BLaER1 (cell line): Measurements from ENCODE around the gene KEAP1.
"Not testable (repeated sequence)": the region's sequence is repeated elsewhere in the genome, so short reads cannot be mapped to it uniquely, and the experiment has no call there.

ENCODE experiments used
- H3K27ac ChIP-seq: shearing (Covaris generic); formaldehyde crosslinking; 2 replicates; pipeline ENCODE4 v1.8.1; 2022
- H3K27me3 ChIP-seq: shearing (Covaris generic); formaldehyde crosslinking; 2 replicates; pipeline ENCODE4 v1.8.1; 2022
- H3K36me3 ChIP-seq: shearing (Covaris generic); formaldehyde crosslinking; 2 replicates; pipeline ENCODE4 v1.8.1; 2022
- H3K4me1 ChIP-seq: shearing (Covaris generic); formaldehyde crosslinking; 2 replicates; pipeline ENCODE4 v1.8.1; 2022
- H3K4me2 ChIP-seq: shearing (Covaris generic); formaldehyde crosslinking; 2 replicates; pipeline ENCODE4 v1.8.1; 2022
- H3K4me3 ChIP-seq: shearing (Covaris generic); formaldehyde crosslinking; 2 replicates; pipeline ENCODE4 v1.8.1; 2022
- H3K9ac ChIP-seq: shearing (Covaris generic); formaldehyde crosslinking; 2 replicates; pipeline ENCODE4 v1.8.1; 2022
- H3K9me3 ChIP-seq: shearing (Covaris generic); formaldehyde crosslinking; 2 replicates; pipeline ENCODE4 v1.8.1; 2022
- H4K20me1 ChIP-seq: shearing (Covaris generic); formaldehyde crosslinking; 2 replicates; pipeline ENCODE4 v1.8.1; 2022
- Cebpa-rat ChIP-seq: shearing (Covaris generic); IDR thresholded peaks from 2 replicates; pipeline ENCODE4 v1.8.1; 2022

The KEAP1 gene

DNA sequence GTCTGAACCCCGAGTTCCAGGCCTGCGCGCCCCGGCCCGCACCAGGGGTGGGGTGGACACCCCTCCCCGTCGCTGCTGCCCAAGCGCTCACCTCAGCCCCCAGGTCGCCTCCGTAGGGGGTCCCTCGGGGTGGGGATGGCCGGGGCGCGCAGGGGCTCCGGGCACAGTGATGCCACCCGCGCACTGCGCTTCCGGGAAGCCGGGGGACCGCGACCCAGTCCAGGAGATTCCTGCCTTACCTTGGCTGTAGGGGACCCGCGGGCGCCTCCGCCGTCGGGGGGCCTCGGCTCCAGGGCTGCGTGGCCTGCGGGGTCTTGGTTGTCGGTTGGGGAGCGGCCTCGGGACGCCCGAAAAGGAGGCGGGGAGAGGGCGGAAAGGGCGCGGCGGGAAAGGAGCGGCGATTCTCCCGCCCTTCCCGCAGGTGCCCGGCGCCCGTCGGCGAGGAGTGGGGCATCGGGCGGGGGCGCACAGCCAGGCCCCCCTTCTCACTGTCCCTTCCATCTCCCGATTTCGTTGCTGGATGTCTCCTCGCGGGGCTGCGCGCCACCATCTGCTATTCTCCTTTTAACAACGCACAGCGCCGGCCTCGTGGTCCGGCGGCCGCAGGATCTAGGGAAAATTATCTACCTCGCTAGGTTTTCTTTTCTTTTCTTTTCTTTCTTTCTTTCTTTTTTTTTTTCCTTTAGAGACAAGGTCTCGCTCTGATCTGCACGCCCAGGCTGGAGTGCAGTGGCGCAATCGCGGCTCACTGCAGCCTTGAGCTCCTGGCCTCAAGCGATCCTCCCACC lies at the start of gene KEAP1:
Gene KEAP1 (minus strand): TSS at position 355 of the 788 bp plus-strand sequence. CDS start 3,323 bp downstream, outside the sequence.
- Histone ChIP-seq H3K9me3 (no peaks in the 10 kb centered on the region), H3K36me3 (peaks cover 22% of the 10 kb centered on the region), H3K27me3 (no peaks in the 10 kb centered on the region), H3K27ac (peak within 1 kb of the TSS; percentile 100), H3K4me2 (peak within 1 kb of the TSS; percentile 93), H3K4me1 (peaks cover 47% of the 10 kb centered on the region), H3K9ac (peak within 1 kb of the TSS; percentile 99), H3K4me3 (peak within 1 kb of the TSS; percentile 88), H4K20me1 (peaks cover 25% of the 10 kb centered on the region)
- peak; percentile 68; the same call in 1 of the 2 replicates for TF ChIP-seq Cebpa-rat

DNA sequence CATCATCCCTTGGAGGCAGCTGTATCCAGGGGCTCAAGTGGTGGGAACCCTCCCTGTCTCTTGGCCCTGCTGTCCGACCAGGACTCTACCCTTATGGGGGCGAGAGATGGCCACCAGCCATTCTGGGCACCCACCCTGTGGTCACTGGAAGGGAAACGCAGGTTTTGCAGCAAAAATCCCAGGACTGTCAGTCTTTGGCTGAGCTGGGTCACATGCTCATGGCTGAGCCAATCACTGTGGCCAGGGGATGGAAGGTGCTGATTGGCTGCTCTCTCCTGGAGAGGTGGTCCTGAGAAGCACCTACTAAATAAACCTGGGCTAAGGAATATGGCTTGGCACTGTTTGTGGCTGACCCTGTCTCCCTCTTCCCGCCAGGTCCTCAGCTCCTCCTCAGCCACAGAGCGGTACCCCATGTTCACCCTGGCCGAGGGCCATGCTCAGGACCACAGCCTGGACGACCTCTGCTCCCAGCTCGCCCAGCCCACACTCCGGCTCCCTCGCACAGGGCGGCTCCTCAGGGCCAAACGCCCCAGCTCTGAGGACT lies 49.4 kb upstream of the KEAP1 start:
- Histone ChIP-seq H3K36me3 (peaks cover 92% of the 10 kb centered on the region), H3K27ac (peak overlapping the region; percentile 99), H3K4me1 (peaks cover 73% of the 10 kb centered on the region), H4K20me1 (0 out of 2 replicates have a peak, but pooled peaks cover 9% of the 10 kb centered on the region), H3K27me3 (no peaks in the 10 kb centered on the region), H3K4me2 (peak overlapping the region; percentile 86), H3K9me3 (no peaks in the 10 kb centered on the region), H3K4me3 (peak overlapping the region; percentile 16), H3K9ac (peak overlapping the region; percentile 85)
- TF ChIP-seq Cebpa-rat, result no peak

DNA sequence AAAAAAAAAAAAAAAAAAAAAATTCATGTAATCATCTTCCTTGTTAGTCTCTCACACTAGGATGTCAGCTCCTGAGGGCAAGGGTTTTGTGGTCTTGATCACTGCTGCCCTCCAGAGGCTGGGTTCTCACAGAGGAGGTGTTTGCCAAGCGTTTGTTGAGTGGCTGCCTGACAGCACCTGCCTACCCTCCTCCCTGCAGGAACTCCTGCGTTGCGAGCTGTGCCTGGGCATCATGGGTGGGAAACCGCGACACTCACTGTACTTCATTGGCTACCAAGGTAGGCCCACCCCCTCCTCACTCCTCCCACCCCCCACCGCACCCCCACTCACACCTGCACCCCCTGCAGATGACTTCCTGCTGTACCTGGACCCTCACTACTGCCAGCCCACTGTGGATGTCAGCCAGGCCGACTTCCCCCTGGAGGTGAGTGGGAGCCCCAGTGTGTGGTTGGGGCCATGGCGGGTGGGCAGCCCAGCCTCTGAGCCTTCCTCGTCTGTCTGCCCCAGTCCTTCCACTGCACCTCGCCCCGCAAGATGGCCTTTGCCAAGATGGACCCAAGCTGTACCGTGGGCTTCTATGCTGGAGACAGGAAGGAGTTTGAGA lies 48.6 kb upstream of the KEAP1 start:
- H3K27me3 ChIP-seq, result no peaks in the 10 kb centered on the region
- TF ChIP-seq Cebpa-rat, result no peak
- H3K4me3 ChIP-seq, result peak overlapping the region; percentile 16; the same call in 1 of the 2 replicates
- H3K36me3 ChIP-seq, result peaks cover 92% of the 10 kb centered on the region
- peaks cover 65% of the 10 kb centered on the region for H3K4me1 ChIP-seq
- H3K4me2 ChIP-seq, result peak overlapping the region; percentile 86
- H3K9me3 ChIP-seq, result no peaks in the 10 kb centered on the region
- peak overlapping the region; percentile 85; the same call in 1 of the 2 replicates for H3K9ac ChIP-seq
- H3K27ac ChIP-seq, result peak overlapping the region; percentile 99
- H4K20me1 ChIP-seq, result peaks cover 14% of the 10 kb centered on the region; the same call in 1 of the 2 replicates

DNA sequence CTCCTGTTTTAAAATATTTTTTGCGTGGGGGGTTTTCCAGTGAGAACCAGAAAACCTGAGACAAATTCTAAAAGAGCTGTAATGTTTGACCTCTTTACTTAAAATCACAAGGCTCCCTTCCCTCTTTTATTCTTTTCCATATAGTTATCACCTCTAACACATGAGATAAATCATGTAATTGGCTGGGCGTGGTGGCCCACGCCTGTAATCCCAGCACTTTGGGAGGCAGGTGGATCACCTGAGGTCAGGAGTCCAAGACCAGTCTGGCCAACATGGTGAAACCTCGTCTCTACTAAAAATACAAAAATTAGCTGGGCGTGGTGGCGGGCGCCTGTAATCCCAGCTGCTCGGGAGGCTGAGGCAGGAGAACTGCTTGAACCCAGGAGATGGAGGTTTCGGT lies 47.9 kb upstream of the KEAP1 start:
- H3K9ac ChIP-seq, H3K4me2 ChIP-seq, H3K4me3 ChIP-seq, H3K27me3 ChIP-seq, H3K9me3 ChIP-seq: not testable (repeated sequence)
- Histone ChIP-seq H3K4me1 (peaks cover 58% of the 10 kb centered on the region), H3K27ac (peak overlapping the region; percentile 38; the same call in 1 of the 2 replicates), H3K36me3 (peaks cover 92% of the 10 kb centered on the region), H4K20me1 (peaks cover 21% of the 10 kb centered on the region; the same call in 1 of the 2 replicates)

DNA sequence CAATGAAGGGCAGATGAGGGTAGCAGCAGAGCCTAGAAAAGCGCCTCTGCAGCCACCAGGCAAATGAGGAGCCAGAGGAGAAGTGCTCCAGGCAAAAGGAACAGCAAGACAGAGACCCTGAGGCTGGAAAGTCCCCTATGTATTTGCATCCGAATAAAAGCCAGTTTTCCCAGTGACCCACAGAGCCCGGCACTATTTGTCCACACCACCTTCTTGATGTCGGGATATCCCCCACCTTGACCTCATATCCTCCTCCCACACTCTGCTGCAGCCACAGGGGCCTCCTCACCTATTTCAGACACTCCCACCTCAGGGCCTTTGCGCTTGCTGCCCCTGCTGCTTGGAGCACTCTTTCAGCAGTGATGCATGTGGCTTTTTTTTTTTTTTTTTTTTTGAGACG lies 47.2 kb upstream of the KEAP1 start:
- Histone ChIP-seq H3K27me3 (no peaks in the 10 kb centered on the region), H3K9me3 (no peaks in the 10 kb centered on the region), H3K4me2 (no peak overlapping the region), H3K9ac (no peak overlapping the region), H3K27ac (0 out of 2 replicates have a peak overlapping the region, but pooled peaks have one; percentile 2), H3K4me1 (peaks cover 58% of the 10 kb centered on the region), H3K36me3 (peaks cover 92% of the 10 kb centered on the region), H3K4me3 (no peak overlapping the region), H4K20me1 (peaks cover 28% of the 10 kb centered on the region; the same call in 1 of the 2 replicates)
- TF ChIP-seq Cebpa-rat, result no peak

DNA sequence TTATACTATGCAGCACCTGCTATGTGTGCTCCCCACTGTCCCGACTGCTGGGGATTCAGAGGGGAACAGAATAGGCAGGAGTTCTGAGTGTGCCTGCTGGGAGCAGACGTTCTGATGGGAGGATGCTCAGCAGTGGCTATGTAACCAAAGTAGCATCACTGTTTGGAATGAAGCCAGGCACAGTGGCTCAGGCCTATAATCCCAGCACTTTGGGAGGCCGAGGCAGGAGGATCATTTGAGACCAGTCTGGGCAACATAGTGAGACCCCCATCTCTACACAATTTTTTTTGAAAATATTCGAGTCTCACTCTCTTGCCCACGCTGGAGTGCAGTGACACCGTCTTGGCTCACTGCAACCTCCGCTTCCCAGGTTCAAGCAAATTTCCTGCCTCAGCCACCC lies 46.6 kb upstream of the KEAP1 start:
- Histone ChIP-seq H3K27ac (no peak overlapping the region), H3K36me3 (peaks cover 88% of the 10 kb centered on the region), H4K20me1 (peaks cover 34% of the 10 kb centered on the region; the same call in 1 of the 2 replicates), H3K4me3 (no peak overlapping the region), H3K9ac (no peak overlapping the region), H3K9me3 (no peaks in the 10 kb centered on the region), H3K27me3 (no peaks in the 10 kb centered on the region), H3K4me1 (peaks cover 58% of the 10 kb centered on the region), H3K4me2 (no peak overlapping the region)
- no peak for TF ChIP-seq Cebpa-rat

DNA sequence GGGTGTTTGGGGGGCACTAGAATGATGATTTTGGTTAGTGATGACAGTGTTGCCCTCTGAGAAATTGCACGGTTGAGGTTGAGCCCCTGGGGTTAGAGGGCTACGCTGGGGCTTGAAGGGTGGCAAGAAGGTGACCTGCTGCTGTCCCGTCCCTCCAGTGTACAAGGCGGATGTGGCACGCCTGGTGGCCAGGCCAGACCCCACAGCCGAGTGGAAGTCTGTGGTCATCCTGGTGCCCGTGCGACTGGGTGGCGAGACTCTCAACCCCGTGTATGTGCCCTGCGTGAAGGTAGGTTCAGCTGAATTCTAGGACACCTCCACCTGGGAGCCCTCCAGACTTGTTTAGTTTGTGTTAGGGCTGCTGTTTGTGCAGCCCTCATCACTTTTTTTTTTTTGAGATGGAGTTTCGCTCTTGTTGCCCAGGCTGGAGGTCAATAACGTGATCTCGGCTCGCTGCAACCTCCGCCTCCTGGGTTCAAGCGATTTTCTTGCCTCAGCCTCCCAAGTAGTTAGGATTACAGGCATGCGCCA lies 45.7 kb upstream of the KEAP1 start:
- H3K27ac ChIP-seq, result no peak overlapping the region
- H3K4me2 ChIP-seq, result no peak overlapping the region
- no peak for TF ChIP-seq Cebpa-rat
- no peaks in the 10 kb centered on the region for H3K9me3 ChIP-seq
- no peak overlapping the region for H3K9ac ChIP-seq
- H3K36me3 ChIP-seq, result peaks cover 83% of the 10 kb centered on the region
- H3K27me3 ChIP-seq, result no peaks in the 10 kb centered on the region
- H4K20me1 ChIP-seq, result peaks cover 39% of the 10 kb centered on the region; the same call in 1 of the 2 replicates
- no peak overlapping the region for H3K4me3 ChIP-seq
- peaks cover 55% of the 10 kb centered on the region for H3K4me1 ChIP-seq

DNA sequence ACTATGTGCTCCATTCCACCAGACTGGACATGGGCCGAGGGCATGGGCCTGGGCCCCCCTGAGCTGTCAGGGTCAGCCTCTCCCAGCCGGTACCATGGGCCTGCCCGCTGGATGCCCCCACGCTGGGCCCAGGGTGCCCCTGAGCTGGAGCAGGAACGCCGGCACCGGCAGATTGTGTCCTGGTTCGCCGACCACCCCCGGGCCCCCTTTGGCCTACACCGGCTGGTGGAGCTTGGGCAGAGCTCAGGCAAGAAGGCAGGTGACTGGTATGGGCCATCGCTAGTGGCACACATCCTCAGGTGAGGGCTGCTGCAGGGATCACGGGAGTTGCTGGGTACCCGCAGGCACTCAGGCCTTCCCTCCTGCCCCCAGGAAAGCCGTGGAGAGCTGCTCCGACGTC lies 43.7 kb upstream of the KEAP1 start:
- no peak for TF ChIP-seq Cebpa-rat

DNA sequence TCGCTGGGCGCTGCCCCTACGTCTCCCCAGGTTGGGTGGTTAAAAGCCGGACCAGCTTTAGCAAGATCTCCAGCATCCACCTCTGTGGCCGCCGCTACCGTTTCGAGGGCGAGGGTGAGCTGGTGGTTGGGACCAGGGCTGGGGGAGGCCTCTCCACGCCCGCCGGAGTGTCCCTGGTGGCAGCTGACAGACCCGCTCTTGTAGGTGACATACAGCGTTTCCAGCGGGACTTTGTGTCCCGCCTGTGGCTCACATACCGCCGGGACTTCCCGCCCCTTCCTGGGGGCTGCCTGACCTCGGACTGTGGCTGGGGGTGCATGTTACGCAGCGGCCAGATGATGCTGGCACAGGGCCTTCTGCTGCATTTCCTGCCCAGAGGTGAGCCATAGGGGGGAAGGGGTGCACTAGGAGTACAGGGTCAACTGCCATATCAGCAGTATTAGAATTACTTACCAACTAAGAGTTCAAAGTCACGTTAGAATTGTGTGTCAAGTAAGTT lies 41.6 kb upstream of the KEAP1 start:
- Histone ChIP-seq H3K9me3 (no peaks in the 10 kb centered on the region), H3K4me2 (peak overlapping the region; percentile 98), H3K4me3 (peak overlapping the region; percentile 89), H3K36me3 (peaks cover 47% of the 10 kb centered on the region), H3K27me3 (no peaks in the 10 kb centered on the region), H4K20me1 (peaks cover 39% of the 10 kb centered on the region; the same call in 1 of the 2 replicates), H3K9ac (peak overlapping the region; percentile 98), H3K4me1 (peaks cover 40% of the 10 kb centered on the region), H3K27ac (peak overlapping the region; percentile 98)
- TF ChIP-seq Cebpa-rat, result no peak

More for the DNA sequence above, 43.7 kb upstream of the KEAP1 start:
- Histone ChIP-seq H3K9me3 (no peaks in the 10 kb centered on the region), H3K36me3 (peaks cover 67% of the 10 kb centered on the region), H3K4me3 (no peak overlapping the region), H3K4me1 (peaks cover 52% of the 10 kb centered on the region), H4K20me1 (peaks cover 39% of the 10 kb centered on the region; the same call in 1 of the 2 replicates), H3K27me3 (no peaks in the 10 kb centered on the region), H3K9ac (peak overlapping the region; percentile 35; the same call in 1 of the 2 replicates), H3K27ac (peak overlapping the region; percentile 41; the same call in 1 of the 2 replicates), H3K4me2 (no peak overlapping the region)
